Activated CD8-positive, alpha-beta memory T cell treated with anti-CD3 and anti-CD28 coated beads, Interleukin-2, amount 50 U/mL, for 48 hours (primary cell): Measurements from ENCODE around the gene CPXM2.

ENCODE experiments used
- DNase-seq: peaks from one replicate; pipeline ENCODE4 v3.0.0-alpha.2; 2020

Gene CPXM2

DNA sequence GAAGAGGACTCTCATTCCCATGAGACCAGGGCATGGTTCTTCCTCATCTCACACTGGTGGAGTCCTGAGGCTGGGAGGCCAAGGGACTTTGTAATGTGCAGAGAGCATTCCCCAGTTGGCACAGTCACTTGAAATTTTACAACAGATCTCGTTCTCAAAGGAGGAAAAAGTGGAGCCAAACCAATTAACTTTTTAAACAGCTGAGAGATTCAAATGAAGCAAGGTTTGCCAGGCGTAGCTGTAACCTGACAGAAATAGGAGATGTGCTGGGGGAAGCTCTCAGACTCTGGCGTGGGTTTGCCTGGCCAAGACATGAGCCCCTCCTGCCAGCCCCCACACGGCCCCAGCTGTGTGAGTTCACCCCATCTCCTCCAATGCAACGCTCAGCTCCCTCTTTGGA is 12.0 kb upstream of the CPXM2 start:
- no peak for DNase-seq

DNA sequence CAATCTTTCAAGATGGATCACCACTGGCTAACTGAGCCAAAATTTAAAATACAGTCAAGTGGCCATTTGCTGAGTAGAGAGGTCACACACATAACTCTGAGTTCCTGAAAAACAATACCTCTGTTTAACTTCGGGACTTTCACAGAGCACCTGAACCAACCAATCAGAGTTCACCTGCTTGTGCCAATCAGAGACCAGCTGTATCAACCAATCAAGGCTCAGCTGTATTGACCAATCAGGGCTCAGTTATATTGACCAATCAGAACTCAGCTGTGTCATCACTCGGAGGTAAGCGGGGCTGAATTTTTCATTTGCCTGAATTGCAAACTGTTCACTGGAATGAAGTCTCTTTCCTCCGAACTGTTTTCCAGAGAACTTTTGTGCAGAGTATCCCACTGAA is 10.0 kb upstream of the CPXM2 start:
- DNase-seq, result no peak

DNA sequence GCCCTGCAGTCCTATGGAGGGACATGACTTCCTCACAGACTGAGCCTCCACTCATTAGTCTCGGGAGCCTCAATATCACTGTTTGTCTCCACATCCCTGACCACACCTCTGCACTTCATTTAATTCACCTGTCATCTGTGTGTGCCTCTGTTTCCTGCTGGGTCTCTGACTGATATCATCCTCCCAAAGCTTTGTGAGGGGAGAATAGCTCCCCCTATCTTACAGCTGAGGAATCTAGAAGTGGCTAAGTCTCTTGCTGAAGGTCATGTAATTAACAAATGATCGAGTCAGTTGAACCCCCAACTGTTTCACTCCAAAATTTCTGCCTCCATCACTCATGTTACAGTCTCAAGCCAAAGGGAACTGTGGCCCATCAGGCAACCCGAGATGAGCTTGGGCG is 5.5 kb upstream of the CPXM2 start:
- DNase-seq, result no peak

DNA sequence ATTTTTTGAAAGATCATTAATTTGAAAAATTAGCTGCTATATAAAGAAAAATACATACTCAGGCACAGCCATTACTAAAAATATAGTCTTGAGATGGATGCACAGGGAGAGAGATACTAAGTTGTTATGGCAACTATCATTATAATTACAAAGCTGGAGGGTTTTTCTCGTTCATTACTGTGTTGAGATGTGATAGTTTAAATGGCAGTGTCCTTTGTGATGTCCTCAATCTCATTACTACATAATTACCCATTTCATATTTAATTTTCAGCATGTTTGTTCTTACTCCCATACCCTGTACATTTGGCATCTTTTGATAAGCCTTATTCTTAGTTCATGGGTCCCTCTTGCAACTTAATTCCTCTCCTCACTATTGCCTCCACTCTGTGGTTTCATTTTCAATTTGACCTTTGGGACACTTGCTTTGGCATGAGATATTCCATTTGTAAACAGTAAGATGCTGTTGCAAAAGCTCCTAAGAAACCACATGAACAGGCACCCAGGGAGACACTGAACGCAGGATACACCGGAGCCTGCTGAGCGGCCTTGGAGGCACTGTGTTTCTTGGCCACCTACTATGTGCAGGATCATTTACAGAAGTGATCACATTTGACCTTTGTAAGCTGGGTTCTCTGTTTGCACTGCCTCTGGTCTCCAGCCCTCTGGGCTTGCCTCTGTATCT is 4.8 kb upstream of the CPXM2 start:
- no peak for DNase-seq

DNA sequence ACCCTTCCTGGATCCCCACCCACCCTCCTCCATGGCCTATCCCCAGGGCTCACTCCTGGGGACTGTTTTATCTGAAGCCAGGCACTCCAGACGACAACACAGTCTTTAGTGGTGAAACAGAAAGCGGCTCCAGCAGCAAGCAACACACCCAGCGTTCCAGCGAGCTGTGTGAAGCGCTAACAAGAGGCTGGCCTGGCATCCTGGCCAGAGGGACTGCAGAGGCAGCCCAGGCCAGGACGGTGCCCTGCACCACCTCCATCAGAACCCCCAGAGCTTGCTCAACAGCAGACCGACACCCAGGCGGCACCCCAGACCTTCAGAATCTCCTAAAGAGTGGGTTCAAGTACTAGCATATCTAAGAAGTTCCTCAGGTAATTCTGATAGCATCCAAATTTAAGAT is 2.0 kb upstream of the CPXM2 start:
- DNase-seq, result no peak

DNA sequence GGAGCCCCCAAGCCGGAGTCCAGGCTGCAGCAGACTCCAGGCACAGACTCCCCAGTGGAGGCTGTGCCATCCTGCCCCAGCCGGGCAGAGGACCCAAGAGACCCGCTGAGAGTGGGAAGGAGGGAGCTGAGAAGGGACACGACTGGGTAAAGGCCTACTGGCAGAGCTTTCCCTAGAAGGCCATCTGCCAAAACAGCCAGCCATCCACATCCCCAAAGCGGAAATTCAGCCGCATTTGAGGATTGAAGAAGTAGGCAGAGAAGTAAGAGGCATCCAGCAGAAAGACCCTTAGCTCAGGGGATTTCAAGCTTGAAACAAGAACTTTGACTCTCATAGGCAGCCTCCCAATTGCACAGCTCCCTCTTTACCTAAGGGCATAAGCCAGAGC is 857 bp downstream of the CPXM2 start:
- no peak for DNase-seq

DNA sequence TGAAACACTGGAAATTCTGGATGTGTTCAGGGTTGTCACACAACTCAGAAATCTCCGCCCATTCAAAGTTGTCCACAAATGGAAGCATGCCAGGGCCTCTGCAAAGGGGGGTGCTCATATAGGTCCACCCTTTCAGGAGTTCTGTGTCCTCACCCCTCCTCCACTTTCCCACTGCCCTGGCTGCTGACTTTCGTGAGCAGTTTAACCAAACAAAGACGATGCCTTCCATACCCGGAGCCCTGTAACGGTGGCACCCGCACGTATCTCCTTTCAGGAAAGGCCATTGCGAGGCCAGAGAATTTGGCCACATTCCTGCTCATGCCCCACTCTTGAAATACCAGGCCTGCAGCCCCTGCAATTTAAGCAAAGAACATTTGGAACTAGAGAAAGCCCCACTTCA is 1.4 kb downstream of the CPXM2 start:
- no peak for DNase-seq

DNA sequence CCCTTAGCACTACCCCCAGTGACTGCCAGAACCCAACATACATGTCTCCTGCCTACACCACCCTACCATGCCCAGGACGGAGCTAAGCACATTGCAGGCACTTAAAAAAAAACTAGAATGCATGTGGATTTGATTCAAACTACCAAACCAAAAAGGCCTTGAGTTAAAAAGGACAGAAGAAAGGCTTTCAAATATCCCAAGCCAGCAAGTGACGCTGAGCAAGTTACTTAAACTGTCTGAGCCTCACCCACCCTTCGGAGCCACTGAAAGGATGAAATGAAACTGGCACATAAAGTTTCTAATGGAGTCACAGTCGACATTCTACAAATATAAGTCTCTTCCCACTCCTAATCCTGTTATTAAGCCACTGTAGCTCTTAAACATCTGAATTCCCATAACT is 1.8 kb downstream of the CPXM2 start:
- DNase-seq, result no peak

DNA sequence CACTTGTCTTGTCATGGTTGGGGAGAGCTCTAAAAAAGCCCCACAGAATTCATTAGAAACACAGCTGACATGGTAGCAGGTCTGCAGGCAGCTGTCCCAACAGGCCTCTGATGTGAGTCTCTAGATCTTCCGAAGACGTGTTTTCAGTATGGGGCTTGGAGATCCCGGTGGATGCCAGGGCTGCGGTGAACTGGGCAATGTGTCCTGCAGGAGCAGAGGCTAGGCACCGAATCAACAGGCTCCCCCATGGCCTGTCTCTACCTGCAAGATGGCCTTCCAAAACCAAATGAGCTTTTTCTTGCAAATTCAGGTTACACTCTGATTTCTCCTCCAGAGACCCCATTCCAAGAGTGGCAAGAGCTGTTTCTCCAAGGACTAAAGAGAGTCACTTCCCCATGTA is 2.9 kb downstream of the CPXM2 start:
- no peak for DNase-seq

DNA sequence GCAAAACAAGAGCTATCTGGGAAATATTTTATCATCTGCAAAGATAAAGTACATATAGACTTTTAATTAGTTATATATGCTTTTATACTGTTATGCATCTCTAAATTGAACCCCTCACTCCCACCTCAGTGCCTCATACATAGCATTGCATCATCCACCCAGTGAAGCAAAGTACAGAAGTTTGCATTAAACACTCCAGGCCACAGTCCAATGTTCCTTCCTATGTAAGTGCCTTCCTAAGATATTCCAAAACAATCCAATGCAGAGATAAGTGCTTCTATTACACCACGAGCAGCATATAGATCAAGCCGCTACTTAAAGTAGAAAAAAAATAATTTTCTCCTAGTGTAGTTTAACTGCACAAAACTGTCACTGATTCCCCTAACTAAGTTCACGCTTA is 3.4 kb downstream of the CPXM2 start:
- DNase-seq, result no peak

DNA sequence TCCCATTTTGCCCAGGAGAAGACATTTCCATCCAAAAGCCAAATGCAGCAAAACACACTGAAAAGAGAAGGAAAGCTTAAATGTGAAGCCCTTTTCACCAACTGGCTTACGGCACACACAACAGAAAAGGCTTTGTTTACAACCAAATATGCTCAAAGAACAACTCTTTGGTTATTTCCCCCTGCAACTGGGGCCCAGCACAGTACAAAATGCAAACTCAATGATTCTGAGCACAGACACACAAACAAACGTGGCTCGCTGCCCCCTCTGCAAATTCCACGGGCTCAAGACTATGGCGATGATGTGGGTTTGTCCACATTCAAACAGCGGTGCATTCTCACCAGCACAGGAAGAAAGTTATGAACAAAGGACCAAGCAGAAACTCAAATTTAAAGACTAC is 5.3 kb downstream of the CPXM2 start:
- DNase-seq, result no peak

DNA sequence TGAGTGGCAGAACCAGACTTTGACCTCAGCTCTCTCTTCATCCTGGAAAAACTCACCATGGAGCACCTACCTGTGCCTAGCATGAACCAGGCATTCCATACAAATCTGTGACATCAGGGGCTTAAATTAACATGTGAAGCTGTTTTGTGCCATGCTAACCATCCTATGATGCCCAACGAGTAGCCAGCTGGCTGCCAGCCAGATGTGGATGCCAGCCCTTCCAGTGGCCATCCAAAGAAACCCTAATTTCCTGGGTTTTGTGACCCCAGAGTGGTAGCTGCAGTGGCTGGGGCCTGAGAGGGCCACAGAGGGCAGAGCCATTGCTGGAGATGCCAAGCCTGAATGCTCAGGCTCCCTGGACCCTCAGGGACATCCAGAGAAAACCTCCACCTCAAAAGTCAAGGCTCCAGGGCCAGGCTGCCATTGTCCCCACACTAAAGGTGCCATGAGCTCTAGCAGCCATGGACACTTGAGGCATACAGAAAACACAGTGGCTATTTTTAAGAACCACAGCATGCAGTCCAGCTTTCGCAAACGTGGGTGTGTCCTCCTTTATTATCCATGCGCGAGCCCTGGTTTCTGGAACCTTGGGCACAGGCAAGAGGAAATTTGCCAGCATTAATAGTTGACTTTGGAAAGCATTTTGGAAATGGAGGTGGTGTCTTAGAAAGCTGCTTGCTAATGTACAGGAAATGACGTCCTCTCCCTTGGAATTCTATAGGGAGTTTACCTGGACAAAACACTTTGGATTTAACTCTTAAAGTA is 6.0 kb downstream of the CPXM2 start:
- DNase-seq, result no peak

DNA sequence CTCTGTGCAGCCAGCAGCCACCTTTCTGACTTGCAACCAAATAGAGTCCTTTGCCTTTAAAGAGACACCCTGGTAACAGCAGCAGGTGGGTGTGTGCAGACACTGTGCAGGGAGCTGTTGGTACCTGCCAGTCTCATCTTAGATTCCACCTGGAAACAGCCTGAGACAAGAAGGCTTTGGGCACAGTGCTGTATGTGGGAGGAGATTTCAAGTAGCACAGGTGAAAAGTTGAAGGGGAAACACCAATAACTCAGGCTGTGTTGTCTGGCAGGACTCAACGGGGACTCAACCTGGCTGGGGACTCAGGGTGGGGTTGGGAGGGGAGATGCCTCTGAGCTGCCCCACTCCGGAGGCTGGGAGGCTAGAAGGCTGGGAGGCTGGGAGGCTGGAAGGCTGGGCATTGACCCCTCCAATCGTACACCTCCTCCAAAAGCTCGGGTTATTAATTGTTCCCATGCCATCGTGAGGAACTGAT is 6.7 kb downstream of the CPXM2 start:
- DNase-seq, result no peak

DNA sequence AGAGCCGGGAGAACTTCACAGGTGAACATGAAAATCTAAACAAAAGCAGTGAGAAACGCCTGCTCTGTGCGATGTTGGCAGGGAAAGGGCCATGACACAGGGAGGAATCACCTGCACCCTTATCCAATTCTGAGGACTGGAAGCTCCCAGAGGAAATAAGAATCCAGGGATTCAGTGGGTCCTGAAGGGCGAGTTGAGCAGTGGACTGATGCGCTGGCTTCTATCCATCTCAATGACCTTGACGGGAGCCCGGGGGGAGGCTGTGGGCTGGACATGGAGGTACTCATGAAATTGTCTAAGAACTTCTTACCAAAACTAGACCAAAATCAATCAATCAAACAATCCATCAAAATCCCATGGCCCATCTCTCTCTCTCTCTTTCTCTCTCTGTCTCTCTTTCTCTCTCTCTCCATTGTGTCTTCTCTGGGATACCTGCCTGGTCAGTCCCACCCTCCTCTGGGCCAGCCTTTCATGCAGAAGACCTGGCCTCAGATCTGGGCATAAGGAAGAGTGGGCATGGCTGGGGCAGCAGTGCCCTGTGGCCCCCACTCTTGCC is 7.2 kb downstream of the CPXM2 start:
- no peak for DNase-seq

DNA sequence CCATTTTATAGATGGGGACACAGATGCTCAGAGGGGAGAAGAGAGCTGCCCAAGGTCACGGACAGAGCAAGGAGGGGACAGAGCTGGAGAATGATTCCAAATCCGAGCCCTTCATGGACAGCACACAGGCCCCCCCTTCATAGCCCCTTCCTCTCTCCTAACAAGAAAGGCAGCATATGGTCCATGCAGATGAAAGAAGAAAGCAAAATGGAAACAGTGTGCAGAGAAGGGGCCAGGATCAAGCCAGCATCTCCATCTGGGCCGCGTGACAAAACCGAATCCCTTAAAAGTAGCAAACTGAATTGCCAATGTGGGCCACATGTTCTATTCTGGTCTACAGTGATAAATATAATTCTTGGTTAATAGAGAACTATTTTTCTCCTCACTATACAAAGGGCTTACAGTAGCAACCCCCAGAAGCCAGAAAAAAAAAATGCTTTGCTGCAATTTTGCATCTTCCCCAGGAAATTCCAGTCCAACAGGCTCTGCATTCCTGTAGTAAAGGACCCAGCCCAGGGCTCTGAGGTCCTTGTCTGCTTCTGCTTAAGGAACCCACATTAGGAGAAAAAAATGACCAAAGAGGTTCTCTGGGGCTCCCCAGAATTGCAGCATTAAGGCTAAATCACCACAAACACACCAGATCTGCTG is 7.8 kb downstream of the CPXM2 start:
- no peak for DNase-seq

DNA sequence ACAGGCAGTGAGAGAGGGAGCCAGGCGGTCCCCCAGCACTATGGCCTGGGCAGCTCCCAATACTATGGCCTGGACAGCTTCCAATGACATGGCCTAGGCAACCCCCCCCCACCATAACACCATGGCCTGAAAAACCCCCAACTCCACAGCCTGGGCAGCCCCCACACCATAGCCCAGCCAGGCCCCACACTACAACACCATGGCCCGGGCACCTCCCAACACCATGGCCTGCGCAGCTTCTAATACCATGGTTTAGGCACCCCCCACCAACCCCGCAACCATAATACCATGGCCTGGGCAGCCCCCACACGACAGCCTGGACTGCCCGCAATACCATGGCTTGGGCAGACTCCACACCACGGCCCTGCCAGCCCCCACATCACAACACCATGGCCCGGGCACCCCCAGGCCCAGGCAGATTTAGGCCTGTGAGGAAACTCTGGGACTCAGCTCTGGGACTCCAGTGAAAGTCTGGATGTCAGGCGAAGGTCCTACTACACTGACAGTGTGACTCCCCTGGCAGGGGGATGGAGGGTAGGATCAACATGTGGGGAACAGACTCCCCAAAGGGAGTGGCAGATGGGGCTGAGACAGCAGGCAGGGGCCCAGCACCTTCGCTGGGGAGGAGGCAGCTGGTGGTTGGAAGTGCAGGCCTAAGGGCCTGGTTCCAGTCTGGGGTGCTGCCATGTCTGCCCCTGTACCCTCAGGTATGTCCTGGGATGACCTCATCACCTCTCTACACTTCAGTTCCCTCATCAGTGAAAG is 8.7 kb downstream of the CPXM2 start:
- no peak for DNase-seq

DNA sequence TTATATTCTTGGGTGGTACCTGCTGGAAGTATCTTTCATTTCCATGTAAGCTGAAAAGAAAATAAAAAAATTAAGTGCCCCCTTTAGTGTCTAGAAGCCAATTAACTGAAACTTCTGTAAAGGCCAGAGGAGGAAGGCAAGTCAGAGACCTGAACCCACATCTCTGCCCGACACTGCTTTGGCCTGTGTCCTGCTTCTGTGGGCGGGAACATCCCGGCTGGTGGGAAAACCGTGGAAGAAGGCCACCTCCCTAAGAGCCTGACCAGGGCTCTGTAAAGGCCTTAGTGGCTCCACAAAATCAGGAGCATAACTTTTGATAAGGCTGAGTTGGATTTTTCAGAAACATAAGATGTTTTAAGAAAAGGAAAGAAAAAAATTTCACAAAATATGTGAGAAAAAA is 9.4 kb downstream of the CPXM2 start:
- DNase-seq, result no peak

DNA sequence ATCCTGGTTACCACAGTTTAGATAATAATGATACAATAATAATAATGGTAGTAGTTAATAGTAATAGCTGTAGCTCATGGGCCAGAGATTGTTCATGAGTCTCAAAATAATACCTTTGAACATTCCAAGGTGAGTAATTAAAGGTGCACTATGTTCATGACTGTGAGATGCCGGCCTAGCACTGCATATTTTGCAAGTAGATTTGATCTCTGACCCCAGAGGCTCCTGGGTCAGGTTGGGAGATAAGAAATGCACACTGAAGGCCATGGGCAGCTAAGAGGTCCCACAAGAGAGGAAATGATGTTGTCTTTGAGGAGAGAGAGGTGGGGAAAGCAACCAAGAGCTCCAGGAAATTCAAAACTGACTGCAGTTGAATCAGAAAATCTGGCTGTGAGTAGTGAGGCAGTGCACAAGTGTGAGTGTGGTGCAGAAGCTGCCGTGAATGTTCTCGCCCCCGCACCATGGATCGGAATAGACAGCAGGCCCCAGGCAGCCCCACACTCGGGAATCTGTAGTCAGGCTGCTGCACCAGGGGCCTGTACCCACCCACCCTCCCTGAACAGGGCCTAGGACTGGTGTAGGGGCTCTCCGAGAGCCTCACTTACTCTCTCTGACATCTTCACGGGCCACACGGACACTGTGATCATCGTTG is 11.9 kb downstream of the CPXM2 start:
- no peak for DNase-seq

DNA sequence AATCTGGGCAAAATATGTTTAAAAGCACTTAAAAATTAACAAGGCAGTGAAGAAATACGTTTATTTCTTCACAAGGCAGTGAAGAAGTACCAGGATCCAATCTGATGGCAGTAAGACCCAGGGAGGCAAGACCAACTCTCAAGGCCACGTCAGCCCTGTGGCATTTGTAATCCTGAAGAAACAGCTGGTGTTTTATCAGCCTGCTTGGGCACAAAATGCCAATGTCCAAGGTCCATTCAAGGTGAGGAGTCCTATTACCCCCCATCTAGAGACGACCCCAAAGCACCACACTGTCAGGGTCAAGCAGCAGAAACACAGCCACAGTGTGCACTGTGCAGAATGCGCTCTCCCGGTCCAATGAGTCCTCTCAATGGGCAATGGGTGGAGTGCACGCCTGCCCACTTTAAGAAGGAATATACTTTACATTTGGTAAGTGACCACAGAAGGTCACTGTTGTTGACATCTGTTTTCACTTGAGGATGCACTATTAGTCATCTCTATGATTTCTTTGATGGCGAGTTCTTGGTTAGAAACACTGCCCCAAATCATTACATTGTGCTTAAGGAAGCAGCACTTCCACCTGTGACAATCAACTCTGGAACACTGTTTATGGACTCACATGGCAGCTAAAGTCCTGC is 12.8 kb downstream of the CPXM2 start:
- no peak for DNase-seq

DNA sequence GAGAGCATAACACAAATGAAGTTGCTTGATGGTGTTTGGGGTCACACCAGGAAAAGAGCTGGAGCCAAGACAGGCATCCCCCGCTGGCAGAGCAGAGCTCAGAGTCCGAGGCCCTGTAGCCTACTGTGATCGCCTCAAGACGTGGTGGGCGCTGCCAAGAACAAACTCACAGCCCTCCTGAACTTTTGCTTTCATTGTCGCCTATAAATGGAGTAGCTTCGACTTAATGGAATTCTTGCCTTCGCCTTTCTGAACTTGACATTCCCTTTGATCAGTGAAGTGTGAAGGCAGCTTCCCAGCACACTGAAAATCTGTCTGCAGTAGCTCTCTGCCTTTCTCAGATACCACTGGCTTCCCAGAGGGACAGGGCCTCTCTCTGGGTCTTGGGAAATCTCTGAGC is 21.3 kb downstream of the CPXM2 start:
- no peak for DNase-seq

DNA sequence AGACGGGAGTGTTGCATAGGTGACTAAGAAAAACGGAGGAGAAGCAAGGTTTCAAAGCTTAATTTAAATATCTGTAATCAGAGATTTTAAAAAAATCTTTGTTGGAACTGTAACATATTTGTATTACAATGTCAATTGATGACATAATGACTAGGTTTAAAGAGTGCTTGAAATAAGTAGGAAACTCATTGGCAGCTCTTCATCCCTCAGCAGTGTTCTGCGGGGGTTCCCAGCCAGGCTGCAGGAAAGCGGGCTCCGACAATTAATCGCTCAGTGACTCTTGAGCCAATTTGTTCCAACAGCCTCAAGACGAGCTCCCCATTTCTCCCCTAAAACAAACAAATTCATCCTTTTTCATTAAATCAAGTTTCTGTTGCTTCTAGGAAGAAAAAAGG is 22.6 kb downstream of the CPXM2 start:
- DNase-seq, result peak; percentile 3
